Transverse colon (tissue), 4 donors: ENCODE data around the gene ANKS3.

Experiments used
- POLR2A ChIP-seq: fragments of 450-650 bp; IDR thresholded peaks from one replicate; pipeline ENCODE4 v1.6.1; 2016; ENCODE audit warnings: antibody characterized with exemption, mild to moderate bottlenecking, moderate library complexity
- POLR2AphosphoS5 ChIP-seq, 3 donors: sonication (generic); formaldehyde crosslinking; IDR thresholded peaks; one replicate each; pipeline ENCODE4 v1.6.1; 2016; ENCODE audit warnings: antibody characterized with exemption in 3 of 3
- TF ChIP-seq, protein P1 (sequence below), 5 experiments: fragments of 200-600 bp in 3 of 5; fragments of 450-650 bp in 2 of 5; sonication (generic) in 3 of 5; IDR thresholded peaks; 1 replicate in 2 of 5; 2 replicates in 3 of 5; pipeline ENCODE4 v1.5.1; 2016 to 2017; ENCODE audit warnings: antibody characterized with exemption in 5 of 5, inconsistent platforms in 3 of 5, mild to moderate bottlenecking in 2 of 5, moderate library complexity in 1 of 5

GRCh38 chr16:4745274-4745569 is 11.2 kb upstream of the ANKS3 start:
- TF ChIP-seq, protein P1, sequence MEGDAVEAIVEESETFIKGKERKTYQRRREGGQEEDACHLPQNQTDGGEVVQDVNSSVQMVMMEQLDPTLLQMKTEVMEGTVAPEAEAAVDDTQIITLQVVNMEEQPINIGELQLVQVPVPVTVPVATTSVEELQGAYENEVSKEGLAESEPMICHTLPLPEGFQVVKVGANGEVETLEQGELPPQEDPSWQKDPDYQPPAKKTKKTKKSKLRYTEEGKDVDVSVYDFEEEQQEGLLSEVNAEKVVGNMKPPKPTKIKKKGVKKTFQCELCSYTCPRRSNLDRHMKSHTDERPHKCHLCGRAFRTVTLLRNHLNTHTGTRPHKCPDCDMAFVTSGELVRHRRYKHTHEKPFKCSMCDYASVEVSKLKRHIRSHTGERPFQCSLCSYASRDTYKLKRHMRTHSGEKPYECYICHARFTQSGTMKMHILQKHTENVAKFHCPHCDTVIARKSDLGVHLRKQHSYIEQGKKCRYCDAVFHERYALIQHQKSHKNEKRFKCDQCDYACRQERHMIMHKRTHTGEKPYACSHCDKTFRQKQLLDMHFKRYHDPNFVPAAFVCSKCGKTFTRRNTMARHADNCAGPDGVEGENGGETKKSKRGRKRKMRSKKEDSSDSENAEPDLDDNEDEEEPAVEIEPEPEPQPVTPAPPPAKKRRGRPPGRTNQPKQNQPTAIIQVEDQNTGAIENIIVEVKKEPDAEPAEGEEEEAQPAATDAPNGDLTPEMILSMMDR (IDR thresholded peaks at IDR 0.05), result no peak
- TF ChIP-seq POLR2AphosphoS5 (IDR thresholded peaks at IDR 0.05) (no peak), POLR2A (no peak)
